BJ (cell line): ENCODE measurements around the gene NOPCHAP1. TPM values are rescaled to one million over a fixed set of nuclear protein-coding genes. Genes with fewer than 3 reads are reported as not detected.

Source experiments
- CTCF ChIA-PET: fragments of 350-600 bp; formaldehyde crosslinking; extraction: SDS; loops from one replicate; lab custom pipeline; 2021; ENCODE audit warnings: antibody characterized with exemption, inconsistent platforms; lab: Yijun Ruan, JAX
- POLR2A ChIA-PET: fragments of 300-600 bp; sonication (Branson Sonifier 250); formaldehyde crosslinking; extraction: SDS; loops from one replicate; lab custom pipeline; 2021; ENCODE audit warnings: antibody characterized with exemption; lab: Charles Lee
- DNase-seq: peaks from one replicate; pipeline ENCODE4 v3.0.0-alpha.2; 2011; ENCODE audit warnings: low read depth
- H3K27me3 ChIP-seq: 2 replicates; pipeline ENCODE4 v1.6.0; 2011; ENCODE audit warnings: low read length; ENCODE audit not compliant: control insufficient read depth, insufficient read depth
- H3K36me3 ChIP-seq: 2 replicates; pipeline ENCODE4 v1.5.1; 2011; ENCODE audit warnings: low read length; ENCODE audit not compliant: control insufficient read depth, insufficient read depth
- H3K4me3 ChIP-seq: 2 replicates; pipeline ENCODE4 v1.5.1; 2011; ENCODE audit warnings: low read depth, mild to moderate bottlenecking, control low read depth, low read length
- CTCF ChIP-seq: IDR thresholded peaks from 2 replicates; pipeline ENCODE4 v1.5.1; 2011; ENCODE audit warnings: low read depth, mild to moderate bottlenecking, control low read depth, inconsistent platforms, low read length, moderate library complexity; ENCODE audit not compliant: insufficient read depth
- polyA plus RNA-seq: library from polyadenylated mRNA; depleted of rRNA; stranded (reverse); fragments of >200 nt; gene quantifications from 2 replicates; pipeline ENCODE4 v1.2.3, GENCODE V29; 2011

The NOPCHAP1 gene
- polyA plus RNA-seq, 1 experiment: 3.8 TPM

GRCh38 chr12:104959335-104959841 is 26.7 kb upstream of the NOPCHAP1 start:
- peaks cover 2% of the 10 kb centered on the region for H3K27me3 ChIP-seq
- ChIA-PET CTCF (interaction anchor here (0.6 to 3.7 kb wide), 6 partner anchors 8 to 86 kb away, joined by 3 to 18 read pairs (median 4); no protein-coding TSS in a partner anchor), POLR2A (interaction anchor here (0.7 kb wide), 1 partner anchor 209 kb away, joined by 4 read pairs; no protein-coding TSS in a partner anchor)
- peak; percentile 17 for DNase-seq
- TF ChIP-seq CTCF: no peak
- H3K4me3 ChIP-seq: no peak overlapping the region
- H3K36me3 ChIP-seq: no peaks in the 10 kb centered on the region

GRCh38 chr12:104960464-104960863 is 25.7 kb upstream of the NOPCHAP1 start:
- Histone ChIP-seq H3K4me3 (no peak overlapping the region), H3K27me3 (peaks cover 4% of the 10 kb centered on the region; the same call in 1 of the 2 replicates), H3K36me3 (no peaks in the 10 kb centered on the region)
- ChIA-PET CTCF (no interaction called here), POLR2A (no interaction called here)
- no peak for TF ChIP-seq CTCF
- no peak for DNase-seq

- no peak for DNase-seq
- TF ChIP-seq CTCF: no peak
- H3K36me3 ChIP-seq: no peaks in the 10 kb centered on the region
- ChIA-PET POLR2A (no interaction called here), CTCF (no interaction called here)
- H3K27me3 ChIP-seq: peaks cover 7% of the 10 kb centered on the region; the same call in 1 of the 2 replicates
- no peak overlapping the region for H3K4me3 ChIP-seq
Measured at GRCh38 chr12:104963757-104964156, 22.4 kb upstream of the NOPCHAP1 start.

GRCh38 chr12:104964167-104964855 is 21.8 kb upstream of the NOPCHAP1 start:
- no peak for DNase-seq
- H3K27me3 ChIP-seq: peaks cover 7% of the 10 kb centered on the region; the same call in 1 of the 2 replicates
- H3K4me3 ChIP-seq: no peak overlapping the region
- H3K36me3 ChIP-seq: no peaks in the 10 kb centered on the region
- no peak for TF ChIP-seq CTCF
- ChIA-PET POLR2A (no interaction called here), CTCF (interaction anchor here (1.0 to 1.4 kb wide), 2 partner anchors 17 to 22 kb away, joined by 3 to 5 read pairs; no protein-coding TSS in a partner anchor)

GRCh38 chr12:104964856-104965205 is 21.3 kb upstream of the NOPCHAP1 start:
- TF ChIP-seq CTCF: no peak
- POLR2A ChIA-PET: no interaction called here
- CTCF ChIA-PET: interaction anchor here (1.0 to 1.4 kb wide), 2 partner anchors 16 to 22 kb away, joined by 3 to 5 read pairs; no protein-coding TSS in a partner anchor

More at GRCh38 chr12:104964856-104965205, 21.3 kb upstream of the NOPCHAP1 start:
- H3K36me3 ChIP-seq: no peaks in the 10 kb centered on the region
- H3K4me3 ChIP-seq: no peak overlapping the region
- peaks cover 7% of the 10 kb centered on the region; the same call in 1 of the 2 replicates for H3K27me3 ChIP-seq
- DNase-seq: no peak
